HepG2 (cell line): ENCODE results near the gene REC114. TPM values are rescaled to one million over a fixed set of nuclear protein-coding genes. Genes with fewer than 3 reads are reported as not detected.

ENCODE experiments used
- ATAC-seq: fragments of 200-7000 bp; cut with Tn5 transposase; 3 replicates; pipeline ENCODE4 v1.9.1; 2020; ENCODE audit warnings: mild to moderate bottlenecking, moderate library complexity
- BruUV-seq: library from RNA; stranded (reverse); fragments of 400-500 nt; replicated peaks from 2 replicates; lab custom pipeline; 2021; lab: Mats Ljungman, UMichigan
- CTCF ChIA-PET: fragments of 300-600 bp; formaldehyde crosslinking; extraction: SDS; loops from one replicate; lab custom pipeline; 2021; ENCODE audit warnings: low total read pairs, inconsistent platforms, low intra/inter-chr PET ratio; lab: Yijun Ruan, JAX
- POLR2A ChIA-PET: fragments of 350-600 bp; sonication (Branson Sonifier 250); formaldehyde crosslinking; loops from one replicate; lab custom pipeline; 2020; ENCODE audit warnings: antibody characterized with exemption, inconsistent platforms; lab: Yijun Ruan, JAX
- DNase-seq: peaks from one replicate; pipeline ENCODE4 v3.0.0-alpha.2; 2015; ENCODE audit warnings: low spot score
- FAIRE-seq: peaks from 3 replicates; lab custom pipeline; 2011; peaks lifted over from hg19 to GRCh38; lab: Jason Lieb, UNC
- H2AFZ ChIP-seq: one replicate; pipeline ENCODE4 v1.6.1; 2011; ENCODE audit warnings: low read length, inconsistent platforms
- H3K27ac ChIP-seq: fragments of 300-600 bp; 3 replicates; pipeline ENCODE4 v1.8.0; 2011; ENCODE audit warnings: mixed run types, mild to moderate bottlenecking, mixed read lengths, low read length, inconsistent platforms; ENCODE audit not compliant: insufficient read depth; ENCODE audit errors: extremely low read length
- H3K27me3 ChIP-seq, 2 experiments: fragments of 200-600 bp in 1 of 2; 2 replicates in 1 of 2; 3 replicates in 1 of 2; pipeline versions ENCODE4 v1.6.0 to v1.8.0; 2011; ENCODE audit warnings: low read length in 2 of 2, mild to moderate bottlenecking in 2 of 2, moderate library complexity in 2 of 2, inconsistent platforms in 1 of 2; ENCODE audit not compliant: insufficient read depth in 2 of 2, control insufficient read depth in 1 of 2
- H3K36me3 ChIP-seq, 2 experiments: fragments of 200-600 bp in 1 of 2; replicated peaks in 1 of 2; 2 replicates in 1 of 2; 3 replicates in 1 of 2; pipeline versions ENCODE4 v1.5.1 to v1.8.0; 2011; ENCODE audit warnings: low read length in 2 of 2, inconsistent platforms in 1 of 2; ENCODE audit not compliant: insufficient read depth in 2 of 2, control insufficient read depth in 1 of 2
- H3K4me1 ChIP-seq: 2 replicates; pipeline ENCODE4 v1.5.1; 2012; ENCODE audit warnings: low read length, inconsistent platforms; ENCODE audit not compliant: insufficient read depth
- H3K4me2 ChIP-seq: 2 replicates; pipeline ENCODE4 v1.6.0; 2011; ENCODE audit warnings: low read depth, low read length, inconsistent platforms
- H3K4me3 ChIP-seq, 3 experiments: fragments of 200-600 bp in 1 of 3; sonication (generic), shearing (Covaris generic) in 1 of 3; replicated peaks in 1 of 3; 2 replicates each; pipeline ENCODE4 v1.5.1; 2011 to 2016; ENCODE audit warnings: low read length in 3 of 3, inconsistent platforms in 2 of 3, low read depth in 2 of 3, mild to moderate bottlenecking in 2 of 3, control low read depth in 1 of 3, mixed read lengths in 1 of 3; ENCODE audit not compliant: insufficient read depth in 1 of 3
- H3K79me2 ChIP-seq: one replicate; pipeline ENCODE4 v1.6.1; 2011; ENCODE audit warnings: low read length, inconsistent platforms; ENCODE audit not compliant: insufficient read depth
- H3K9ac ChIP-seq: 2 replicates; pipeline ENCODE4 v1.6.0; 2011; ENCODE audit warnings: mild to moderate bottlenecking, low read depth, low read length, inconsistent platforms; ENCODE audit not compliant: insufficient read depth
- H3K9me3 ChIP-seq: 2 replicates; pipeline ENCODE4 v1.5.1; 2012; ENCODE audit warnings: mild to moderate bottlenecking, low read length
- H4K20me1 ChIP-seq: 2 replicates; pipeline ENCODE4 v1.6.0; 2011; ENCODE audit warnings: inconsistent platforms, mild to moderate bottlenecking, low read length, moderate library complexity; ENCODE audit not compliant: insufficient read depth
- EEA1 ChIP-seq: sonication (generic); formaldehyde crosslinking; IDR thresholded peaks from 2 replicates; pipeline ENCODE4 v1.5.1; 2020; ENCODE audit warnings: mild to moderate bottlenecking, missing genetic modification reagents, borderline replicate concordance
- FOSL2 ChIP-seq: sonication (generic); formaldehyde crosslinking; IDR thresholded peaks from 2 replicates; pipeline ENCODE4 v1.4.0; 2020; ENCODE audit warnings: missing genetic modification reagents
- HDAC6 ChIP-seq: fragments of 200-600 bp; sonication (generic); IDR thresholded peaks from 2 replicates; pipeline ENCODE4 v1.7.0; 2017; ENCODE audit warnings: mild to moderate bottlenecking, antibody characterized with exemption, low read length, low read depth
- NR2F1 ChIP-seq, 2 experiments: fragments of 450-650 bp in 1 of 2; formaldehyde crosslinking in 1 of 2; IDR thresholded peaks; 2 replicates each; pipeline versions ENCODE4 v1.5.0 to v1.6.1; 2016 to 2020; ENCODE audit warnings: mild to moderate bottlenecking in 1 of 2, missing compliant biosample characterization in 1 of 2, missing genetic modification reagents in 1 of 2, moderate library complexity in 1 of 2
- ZFP36L2 ChIP-seq: sonication (generic); formaldehyde crosslinking; IDR thresholded peaks from 2 replicates; pipeline ENCODE4 v1.4.0; 2020; ENCODE audit warnings: missing genetic modification reagents
- WGBS: methylation state at CpG from one replicate; pipeline ENCODE4 v1.1.6; 2017; ENCODE audit warnings: low lambda C conversion rate; 5-methylcytosine and 5-hydroxymethylcytosine counted together
- in situ Hi-C: cut with HindIII; loops from 2 replicates; pipeline ENCODE4 v1.10.0; 2017; ENCODE audit warnings: low pct_unique_long_range_greater_than_20kb; ENCODE audit not compliant: extremely low pct_ligation_motif_present
- intact Hi-C: fragments of 100-400 bp; cut with micrococcal nuclease; formaldehyde crosslinking; loops from one replicate; pipeline ENCODE4 v1.10.0; 2022; ENCODE audit not compliant: unreplicated experiment
- polyA plus RNA-seq, 8 experiments: library from polyadenylated mRNA; depleted of rRNA in 3 of 8; stranded (reverse) in 7 of 8; unstranded in 1 of 8; fragments of >200 nt; fragmentation: Illumina TruSeq in 4 of 8; extraction: Trizol in 4 of 8; gene quantifications; 2 replicates each; pipeline versions ENCODE4 v1.2.1 to v1.2.3, GENCODE V29; 2011 to 2016; ENCODE audit warnings: low read depth in 4 of 8, missing spikeins in 1 of 8, mixed read lengths in 1 of 8; ENCODE audit not compliant: insufficient read depth in 1 of 8
- total RNA-seq, 5 experiments: library from RNA; depleted of rRNA; stranded (reverse); fragments of >200 nt; fragmentation: Illumina TruSeq; extraction: Trizol; gene quantifications; 2 replicates each; pipeline ENCODE4 v1.2.3, GENCODE V29; 2016; ENCODE audit warnings: low read depth in 1 of 5
- TF ChIP-seq, protein P1 (sequence below): sonication (generic); formaldehyde crosslinking; conservative IDR thresholded peaks from 2 replicates; pipeline ENCODE4 v1.8.0; 2022; ENCODE audit warnings: mild to moderate bottlenecking, moderate library complexity, missing genetic modification reagents
- TF ChIP-seq, protein P2 (sequence below): sonication (generic); formaldehyde crosslinking; IDR thresholded peaks from 2 replicates; pipeline ENCODE4 v1.5.0; 2020; ENCODE audit warnings: missing genetic modification reagents

Gene REC114
- total and polyA plus RNA-seq, 2 of the 13 experiments (the other 11 are each of a cell fraction or from before 2014, with no cell fraction given) = not detected

DNA sequence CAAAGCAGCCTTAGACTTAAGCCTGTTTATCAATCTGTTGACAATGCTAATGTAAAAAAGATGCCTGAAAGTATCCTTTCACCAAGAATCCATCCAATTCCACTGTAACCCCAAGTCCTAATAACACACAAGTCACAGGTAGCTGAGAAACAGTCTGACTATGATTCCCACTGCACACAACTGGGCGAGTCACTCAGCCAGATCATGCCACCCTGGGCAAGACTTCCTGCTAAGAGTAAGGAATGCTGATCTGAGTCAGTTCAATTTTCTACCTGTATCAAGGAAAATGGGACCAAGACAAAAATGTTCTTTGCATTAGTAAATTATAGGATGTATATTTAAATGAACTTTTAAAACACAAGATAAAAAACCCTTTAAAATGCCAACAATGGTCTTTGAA lies 157.0 kb downstream of the REC114 start:
- no peaks in the 10 kb centered on the region for H3K27me3 ChIP-seq
- H3K4me3 ChIP-seq = no peak overlapping the region
- peaks cover 91% of the 10 kb centered on the region for H3K79me2 ChIP-seq
- ChIA-PET CTCF (no interaction called here), POLR2A (interaction anchor here (0.9 kb wide), 1 partner anchor 35 kb away, joined by 3 read pairs; no protein-coding TSS in a partner anchor)
- no peak for ATAC-seq
- intact Hi-C loops (no loop called here), in situ Hi-C loops (no loop called here)
- 93% methylated on average over 1 of the region's 1 CpG for WGBS
- BruUV-seq = no TSS peak
- no peak for FAIRE-seq
- TF ChIP-seq FOSL2 (CRISPR knock-in tag) = 0 out of 2 replicates have a peak, but pooled peaks have one; percentile 16
- no peak for TF ChIP-seq EEA1 (CRISPR knock-in tag)
- H3K4me2 ChIP-seq = no peak overlapping the region
- H2AFZ ChIP-seq = no peak overlapping the region
- peaks cover 28% of the 10 kb centered on the region for H4K20me1 ChIP-seq
- H3K9me3 ChIP-seq = no peaks in the 10 kb centered on the region
- peaks cover 56% of the 10 kb centered on the region for H3K4me1 ChIP-seq
- no peak overlapping the region for H3K27ac ChIP-seq
- DNase-seq = no peak
- H3K36me3 ChIP-seq = no peaks in the 10 kb centered on the region; a peak in 2 of 5 replicates
- no peak overlapping the region for H3K9ac ChIP-seq

DNA sequence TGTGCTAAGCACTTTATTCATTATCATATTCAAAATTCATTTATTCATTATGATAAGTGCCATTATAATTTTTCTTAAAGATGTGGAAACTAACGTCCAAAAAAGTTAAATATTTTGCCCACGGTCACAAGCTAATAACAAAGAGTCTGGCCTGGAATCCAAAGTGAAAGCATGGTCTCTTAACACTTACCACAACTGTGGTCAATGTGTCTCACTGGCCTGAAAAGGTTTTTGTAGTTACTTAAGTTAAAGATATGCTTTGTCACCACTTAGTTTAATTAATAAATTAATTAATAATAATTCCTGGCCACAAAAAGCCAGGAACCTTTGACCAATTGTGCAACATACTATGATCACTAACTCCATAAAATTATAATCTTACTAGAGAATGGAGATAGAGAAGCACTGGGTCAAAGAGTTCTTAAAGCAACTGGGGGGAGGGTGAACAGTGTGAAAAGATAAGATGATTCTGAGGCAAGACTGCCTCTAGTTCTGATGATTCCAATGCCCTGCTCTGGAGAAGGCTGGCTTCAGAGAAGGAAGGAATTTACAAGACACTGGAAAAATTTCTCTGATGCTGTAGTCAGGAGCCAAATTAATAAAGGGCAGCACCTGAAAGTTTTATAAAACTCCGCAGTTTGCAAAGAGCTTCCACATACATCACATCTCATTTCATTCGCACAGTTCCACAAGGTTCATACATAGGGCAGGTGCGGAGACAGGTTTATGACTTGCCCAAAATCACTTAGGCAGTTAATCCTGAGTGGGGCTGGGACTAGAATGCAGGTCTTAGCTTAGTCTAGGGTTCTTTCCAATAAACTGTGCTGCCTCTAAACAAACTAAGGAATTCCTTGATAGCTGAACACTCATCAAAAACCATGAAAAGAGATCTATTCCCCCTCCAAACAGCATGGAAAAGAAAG lies 157.7 kb downstream of the REC114 start:
- H3K27me3 ChIP-seq = no peaks in the 10 kb centered on the region
- no peaks in the 10 kb centered on the region for H3K9me3 ChIP-seq
- 95% methylated on average over 5 of the region's 5 CpGs for WGBS
- peaks cover 54% of the 10 kb centered on the region for H3K4me1 ChIP-seq
- intact Hi-C loops (no loop called here), in situ Hi-C loops (no loop called here)
- FAIRE-seq = no peak
- DNase-seq = no peak
- no peak overlapping the region for H3K27ac ChIP-seq
- ATAC-seq = no peak
- no peak overlapping the region for H3K9ac ChIP-seq
- H4K20me1 ChIP-seq = peaks cover 28% of the 10 kb centered on the region
- no TSS peak for BruUV-seq
- H3K36me3 ChIP-seq = no peaks in the 10 kb centered on the region; a peak in 2 of 5 replicates
- H2AFZ ChIP-seq = no peak overlapping the region
- no peak overlapping the region for H3K4me3 ChIP-seq
- ChIA-PET POLR2A (interaction anchor here (1.5 to 2.6 kb wide), 2 partner anchors 30 to 33 kb away, joined by 7 to 16 read pairs; partner anchors contain the start of gene NPTN), CTCF (no interaction called here)
- no peak overlapping the region for H3K4me2 ChIP-seq
- peaks cover 91% of the 10 kb centered on the region for H3K79me2 ChIP-seq
- TF ChIP-seq HDAC6 (no peak), NR2F1 (CRISPR knock-in tag; IDR thresholded peaks at IDR 0.05) (no peak), ZFP36L2 (no peak)
- TF ChIP-seq, protein P1, sequence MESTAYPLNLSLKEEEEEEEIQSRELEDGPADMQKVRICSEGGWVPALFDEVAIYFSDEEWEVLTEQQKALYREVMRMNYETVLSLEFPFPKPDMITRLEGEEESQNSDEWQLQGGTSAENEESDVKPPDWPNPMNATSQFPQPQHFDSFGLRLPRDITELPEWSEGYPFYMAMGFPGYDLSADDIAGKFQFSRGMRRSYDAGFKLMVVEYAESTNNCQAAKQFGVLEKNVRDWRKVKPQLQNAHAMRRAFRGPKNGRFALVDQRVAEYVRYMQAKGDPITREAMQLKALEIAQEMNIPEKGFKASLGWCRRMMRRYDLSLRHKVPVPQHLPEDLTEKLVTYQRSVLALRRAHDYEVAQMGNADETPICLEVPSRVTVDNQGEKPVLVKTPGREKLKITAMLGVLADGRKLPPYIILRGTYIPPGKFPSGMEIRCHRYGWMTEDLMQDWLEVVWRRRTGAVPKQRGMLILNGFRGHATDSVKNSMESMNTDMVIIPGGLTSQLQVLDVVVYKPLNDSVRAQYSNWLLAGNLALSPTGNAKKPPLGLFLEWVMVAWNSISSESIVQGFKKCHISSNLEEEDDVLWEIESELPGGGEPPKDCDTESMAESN (CRISPR knock-in tag) = no peak
- TF ChIP-seq, protein P2, sequence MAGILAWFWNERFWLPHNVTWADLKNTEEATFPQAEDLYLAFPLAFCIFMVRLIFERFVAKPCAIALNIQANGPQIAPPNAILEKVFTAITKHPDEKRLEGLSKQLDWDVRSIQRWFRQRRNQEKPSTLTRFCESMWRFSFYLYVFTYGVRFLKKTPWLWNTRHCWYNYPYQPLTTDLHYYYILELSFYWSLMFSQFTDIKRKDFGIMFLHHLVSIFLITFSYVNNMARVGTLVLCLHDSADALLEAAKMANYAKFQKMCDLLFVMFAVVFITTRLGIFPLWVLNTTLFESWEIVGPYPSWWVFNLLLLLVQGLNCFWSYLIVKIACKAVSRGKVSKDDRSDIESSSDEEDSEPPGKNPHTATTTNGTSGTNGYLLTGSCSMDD = no peak
